GM18499 (cell line): ENCODE measurements around the gene CRHR2.
"Not testable (repeated sequence)": the region's sequence is repeated elsewhere in the genome, so short reads cannot be mapped to it uniquely, and the experiment has no call there.

Experiments
- ATAC-seq: cut with Tn5 transposase; IDR thresholded peaks from one replicate; pipeline ENCODE4 v1.9.1; 2021; ENCODE audit warnings: moderate number of reproducible peaks; ENCODE audit not compliant: insufficient read depth, unreplicated experiment

The CRHR2 gene

DNA sequence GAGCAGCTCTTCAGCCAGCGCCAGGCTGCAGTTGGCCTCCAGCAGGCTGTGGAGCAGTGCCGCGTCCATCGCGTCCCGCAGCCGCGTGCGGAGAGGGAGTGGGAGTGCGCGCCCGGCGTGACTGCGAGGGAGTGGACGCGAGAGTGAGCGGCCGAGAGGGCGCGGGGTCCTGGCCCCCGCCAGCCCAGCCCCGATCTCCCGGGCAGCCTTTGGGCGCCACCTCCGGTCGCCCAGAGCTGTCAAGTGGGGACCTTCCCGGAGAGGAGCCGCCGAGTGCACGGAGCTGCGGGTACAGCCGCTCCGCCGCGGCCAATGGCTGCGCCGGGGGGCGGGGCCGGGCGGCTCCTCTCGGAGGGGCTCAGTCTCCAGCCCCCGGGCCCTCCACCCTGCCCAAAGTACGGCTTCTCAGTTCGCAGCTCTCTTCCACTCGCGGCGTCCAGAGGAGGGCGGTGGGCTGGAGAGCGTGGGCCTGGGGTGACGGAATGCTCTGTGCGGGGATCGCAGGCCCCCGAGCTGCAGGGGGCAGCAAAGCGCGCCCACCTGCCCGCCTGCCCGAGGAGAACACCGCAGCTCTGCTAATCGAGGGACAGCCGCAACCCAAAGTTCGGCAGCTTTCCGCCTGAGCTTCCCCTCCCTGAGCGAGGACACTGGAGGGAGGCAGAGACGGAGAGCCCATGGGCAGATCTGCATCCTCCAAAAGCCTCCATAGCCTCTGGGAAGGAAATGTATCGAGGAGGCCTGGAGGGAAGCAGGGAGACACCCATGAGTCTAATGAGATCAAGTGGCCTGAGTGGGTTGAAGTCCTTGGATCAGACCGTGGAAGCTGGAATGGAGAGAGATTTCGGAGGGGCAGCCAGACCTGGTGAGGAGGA is at the start of gene CRHR2:
TSS of gene CRHR2 (minus strand) at position 245 of the 872 bp plus-strand sequence. CDS start at position 69, 176 bp downstream.
- ATAC-seq, result no peak

DNA sequence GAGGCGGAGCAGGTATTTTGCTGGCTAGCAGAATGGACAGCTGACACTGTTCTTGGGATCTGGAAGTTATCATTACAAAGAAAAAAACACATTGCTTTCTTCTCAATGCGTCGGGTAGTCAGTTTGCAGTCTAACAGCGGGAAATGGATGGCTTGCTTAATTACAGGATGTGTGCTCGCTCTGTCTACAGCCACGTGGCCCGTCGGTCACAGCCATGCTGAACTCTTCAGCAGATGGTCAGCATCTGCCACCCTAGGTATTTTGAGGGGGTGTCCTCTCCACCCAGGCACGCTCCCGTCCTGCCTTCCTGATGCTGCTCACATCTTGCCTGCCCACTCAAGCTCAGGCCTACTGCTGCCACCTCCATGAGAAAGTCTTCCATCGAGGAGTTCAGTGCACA is 49.3 kb upstream of the CRHR2 start:
- ATAC-seq, result no peak

GRCh38 chr7:30730996-30731395 is 48.7 kb upstream of the CRHR2 start:
- no peak for ATAC-seq

DNA sequence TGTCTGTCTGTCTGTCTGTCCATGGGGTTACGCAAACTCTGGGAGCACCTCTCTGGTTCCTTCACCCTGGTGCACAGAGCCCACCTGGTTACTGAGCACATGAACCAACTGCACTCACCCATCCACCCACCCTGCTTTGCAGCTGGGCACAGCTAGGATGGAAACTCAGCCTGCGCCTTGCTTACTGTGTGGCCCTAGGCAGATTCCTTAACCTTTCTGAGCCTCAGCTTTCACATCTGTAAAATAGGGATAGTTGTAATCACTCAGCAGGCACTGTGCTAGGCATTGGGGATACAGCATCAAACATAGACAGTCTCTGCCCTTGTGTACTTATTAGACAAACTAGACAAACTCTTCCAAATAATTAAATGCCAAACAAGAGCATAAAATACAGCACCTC is 47.8 kb upstream of the CRHR2 start:
- ATAC-seq, result no peak

- ATAC-seq, result no peak
Observed at GRCh38 chr7:30729642-30730041, 47.4 kb upstream of the CRHR2 start.

GRCh38 chr7:30728591-30729100 is 46.4 kb upstream of the CRHR2 start:
- no peak for ATAC-seq

DNA sequence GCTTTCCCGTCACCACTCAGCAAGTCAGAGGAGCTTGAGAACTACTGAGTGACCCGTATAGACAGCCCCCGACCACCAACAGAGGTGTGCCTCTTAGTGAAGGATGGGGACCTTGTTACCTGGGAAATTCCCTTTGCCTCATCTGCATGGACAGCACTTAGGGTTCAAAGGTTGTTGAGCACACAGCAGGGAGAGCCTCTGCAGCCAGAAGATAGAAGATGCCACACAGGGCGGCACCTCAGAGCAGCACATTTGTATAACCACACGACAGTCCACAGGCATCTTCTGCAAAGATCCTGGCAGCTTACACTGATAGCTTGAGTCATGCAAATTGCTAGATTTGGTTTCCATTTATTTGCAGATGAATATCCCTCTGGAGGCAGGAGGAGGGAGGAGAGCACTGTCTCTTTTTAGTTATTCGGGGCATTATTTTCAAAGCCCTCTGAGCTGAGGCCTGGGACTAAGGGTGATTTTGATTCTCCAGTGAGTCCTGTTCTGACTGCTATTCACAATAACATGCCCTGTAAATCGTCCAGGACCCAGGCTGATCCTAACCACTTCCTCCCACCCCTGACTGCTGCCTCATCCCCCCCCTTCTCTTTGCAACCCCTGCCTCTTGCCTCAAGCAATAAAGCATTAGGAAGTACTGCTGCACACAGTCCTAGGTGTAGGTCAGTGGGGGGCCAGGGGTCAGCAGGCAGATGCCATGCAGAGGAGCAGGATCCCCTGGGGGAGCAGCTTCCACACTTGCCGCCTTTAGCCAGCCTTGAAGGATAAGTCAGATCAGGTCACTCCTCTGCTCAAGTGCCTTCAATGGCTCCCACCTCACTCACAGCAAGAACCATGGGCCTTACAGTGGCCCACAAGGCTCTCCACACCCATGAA is 45.0 kb upstream of the CRHR2 start:
- ATAC-seq, result no peak

- ATAC-seq, result no peak
Observed at GRCh38 chr7:30726296-30727006, 44.2 kb upstream of the CRHR2 start.

- ATAC-seq, result no peak
Observed at GRCh38 chr7:30723776-30724175, 41.5 kb upstream of the CRHR2 start.

GRCh38 chr7:30722671-30723070 is 40.4 kb upstream of the CRHR2 start:
- no peak for ATAC-seq

GRCh38 chr7:30722187-30722586 is 39.9 kb upstream of the CRHR2 start:
- ATAC-seq, result no peak

DNA sequence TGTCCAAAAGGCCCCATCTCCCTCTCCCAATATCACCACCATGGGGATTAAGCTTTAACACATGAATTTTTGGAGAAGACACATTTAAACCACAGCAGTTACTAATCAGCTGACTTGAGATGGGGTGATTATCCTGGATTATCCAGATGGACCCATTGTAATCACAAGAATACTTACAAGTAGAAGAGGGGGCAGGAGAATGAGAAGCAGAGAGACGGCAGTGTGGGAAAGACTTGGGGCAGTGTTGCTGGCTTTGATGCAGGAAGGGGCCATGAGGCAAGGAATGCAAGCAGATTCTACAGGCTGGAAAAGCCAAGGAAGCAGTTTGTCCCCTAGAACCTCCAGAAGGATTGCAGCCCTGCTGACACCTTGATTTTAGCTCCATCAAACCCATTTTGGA is 39.0 kb upstream of the CRHR2 start:
- no peak for ATAC-seq

- not testable (repeated sequence) for ATAC-seq
Observed at GRCh38 chr7:30719434-30719833, 37.2 kb upstream of the CRHR2 start.

DNA sequence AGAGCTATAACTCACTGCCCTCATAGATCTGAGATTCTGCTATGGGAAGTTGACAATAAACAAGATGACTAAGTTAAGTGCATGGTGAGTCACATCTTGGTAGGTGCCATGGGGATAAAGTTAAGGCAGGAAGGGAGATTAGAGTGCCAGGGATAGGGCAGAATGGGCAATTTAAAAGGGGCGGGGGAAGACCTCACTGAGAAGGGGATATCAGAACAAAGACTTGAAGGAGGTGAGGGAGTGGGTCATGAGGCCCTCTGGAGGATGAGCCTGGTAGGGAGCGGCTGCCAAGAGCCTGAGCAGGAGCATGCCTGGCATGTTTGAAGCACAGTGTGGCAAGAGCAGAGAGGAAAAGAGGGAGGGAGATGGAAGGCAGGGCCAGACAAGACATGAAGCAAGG is 34.9 kb upstream of the CRHR2 start:
- ATAC-seq, result no peak

DNA sequence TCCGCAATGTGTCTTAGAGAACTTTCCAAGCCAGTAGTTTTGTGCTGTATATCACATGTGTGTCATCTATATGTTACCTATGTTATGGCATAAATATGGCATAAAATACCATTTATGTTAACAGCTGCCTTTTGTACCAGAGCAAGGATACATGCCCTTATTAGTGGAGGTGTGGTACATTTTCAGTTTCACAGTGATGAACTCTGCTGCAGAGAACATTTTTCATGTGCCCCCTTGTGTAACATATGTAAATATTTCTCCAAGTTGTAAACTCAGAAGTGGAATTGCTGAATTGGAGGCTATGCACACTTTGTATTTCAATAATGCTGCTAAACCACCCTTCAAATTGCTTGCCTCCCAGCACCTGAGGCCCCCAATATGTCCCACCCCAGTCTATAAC is 31.9 kb upstream of the CRHR2 start:
- no peak for ATAC-seq

- no peak for ATAC-seq
Observed at GRCh38 chr7:30713392-30713791, 31.1 kb upstream of the CRHR2 start.

DNA sequence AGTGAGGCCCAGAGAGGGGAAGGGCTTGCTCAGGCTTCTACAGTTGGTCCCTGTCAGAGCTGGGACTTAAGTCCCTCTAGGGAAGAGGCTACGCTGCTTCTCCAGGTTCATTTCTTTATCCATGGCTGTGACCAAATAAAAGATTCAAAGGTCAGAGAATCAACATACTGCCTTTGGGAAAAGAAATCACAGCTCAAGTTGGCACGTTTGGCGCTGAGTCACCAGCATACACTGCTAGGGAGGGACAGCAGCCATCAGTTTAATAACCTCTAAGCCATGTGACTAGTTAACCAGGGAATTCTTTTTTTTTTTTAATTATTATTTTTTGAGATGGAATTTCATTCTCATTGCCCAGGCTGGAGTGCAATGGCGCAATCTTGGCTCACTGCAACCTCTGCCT is 28.4 kb upstream of the CRHR2 start:
- no peak for ATAC-seq

DNA sequence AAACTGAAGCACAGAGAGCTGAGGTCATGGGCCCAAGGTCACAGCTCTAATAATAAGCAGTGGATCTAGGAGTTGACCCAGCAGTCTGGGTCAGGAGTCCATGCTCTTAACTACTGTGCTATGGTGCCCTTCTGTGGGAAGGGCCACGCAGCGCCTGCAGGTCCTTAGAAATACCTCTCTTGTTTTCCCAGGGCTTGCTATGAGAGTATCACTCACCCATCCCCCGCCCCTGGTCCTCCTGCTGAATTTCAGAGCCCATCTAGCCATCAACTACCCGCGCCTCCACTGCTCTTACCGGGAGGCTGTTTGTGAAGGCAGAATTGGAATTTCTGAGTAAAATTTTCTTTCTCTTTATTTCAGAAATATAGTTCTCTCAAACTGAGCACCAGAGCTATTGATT is 27.3 kb upstream of the CRHR2 start:
- ATAC-seq, result no peak

GRCh38 chr7:30708983-30709382 is 26.7 kb upstream of the CRHR2 start:
- no peak for ATAC-seq

- ATAC-seq, result no peak
Observed at GRCh38 chr7:30708412-30708811, 26.2 kb upstream of the CRHR2 start.
